ENCODE measurements around the gene SLC25A48.

SLC25A48 gene

DNA sequence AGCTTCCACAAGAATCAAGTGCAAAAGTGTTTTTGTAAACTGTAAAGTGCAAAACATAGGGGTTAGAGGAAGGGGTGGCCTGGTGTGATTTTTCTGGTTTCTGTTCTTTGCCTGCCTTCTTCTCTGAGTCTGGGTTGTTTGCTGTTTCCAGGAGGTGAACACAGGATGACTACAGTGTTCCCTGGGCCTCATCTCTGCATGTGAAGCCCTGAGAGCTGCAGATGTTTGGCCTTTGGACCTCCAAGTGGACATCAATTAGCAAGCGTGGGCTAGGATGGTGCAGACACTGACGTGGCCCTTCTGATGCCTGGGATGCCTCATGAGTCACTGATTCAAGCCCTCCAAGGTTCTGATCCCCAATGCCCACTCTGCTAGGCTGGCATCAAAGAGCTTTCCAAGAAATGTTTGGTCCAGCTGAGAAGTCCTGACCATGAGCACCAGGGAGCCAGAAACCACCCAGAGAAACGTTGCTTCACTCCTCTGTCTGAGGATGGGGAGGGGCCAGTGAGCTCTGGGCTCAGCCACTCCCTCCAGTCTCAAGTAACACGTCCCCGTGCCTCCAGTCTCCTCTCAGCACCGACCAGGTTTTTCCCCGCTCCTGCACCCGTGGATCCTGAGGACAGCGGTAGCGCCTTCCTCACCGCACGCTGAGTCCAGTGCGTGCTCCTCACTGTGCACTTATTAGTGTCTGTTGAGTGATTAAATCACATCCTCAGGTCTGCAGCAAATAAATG lies 53.6 kb downstream of the SLC25A48 start:
- TF ChIP-seq, protein P1, sequence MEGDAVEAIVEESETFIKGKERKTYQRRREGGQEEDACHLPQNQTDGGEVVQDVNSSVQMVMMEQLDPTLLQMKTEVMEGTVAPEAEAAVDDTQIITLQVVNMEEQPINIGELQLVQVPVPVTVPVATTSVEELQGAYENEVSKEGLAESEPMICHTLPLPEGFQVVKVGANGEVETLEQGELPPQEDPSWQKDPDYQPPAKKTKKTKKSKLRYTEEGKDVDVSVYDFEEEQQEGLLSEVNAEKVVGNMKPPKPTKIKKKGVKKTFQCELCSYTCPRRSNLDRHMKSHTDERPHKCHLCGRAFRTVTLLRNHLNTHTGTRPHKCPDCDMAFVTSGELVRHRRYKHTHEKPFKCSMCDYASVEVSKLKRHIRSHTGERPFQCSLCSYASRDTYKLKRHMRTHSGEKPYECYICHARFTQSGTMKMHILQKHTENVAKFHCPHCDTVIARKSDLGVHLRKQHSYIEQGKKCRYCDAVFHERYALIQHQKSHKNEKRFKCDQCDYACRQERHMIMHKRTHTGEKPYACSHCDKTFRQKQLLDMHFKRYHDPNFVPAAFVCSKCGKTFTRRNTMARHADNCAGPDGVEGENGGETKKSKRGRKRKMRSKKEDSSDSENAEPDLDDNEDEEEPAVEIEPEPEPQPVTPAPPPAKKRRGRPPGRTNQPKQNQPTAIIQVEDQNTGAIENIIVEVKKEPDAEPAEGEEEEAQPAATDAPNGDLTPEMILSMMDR (IDR thresholded peaks at IDR 0.05; ENCODE audit: borderline replicate concordance, extremely low read depth, low read length, poor library complexity, severe bottlenecking): no peak
- no peak for TF ChIP-seq EZH2 (IDR thresholded peaks at IDR 0.05; ENCODE audit: borderline replicate concordance, low read depth, low read length, severe bottlenecking)
- no peak for DNase-seq
- no peak for ATAC-seq (ENCODE audit: insufficient read depth, low read depth)
- Histone ChIP-seq H3K4me3 (ENCODE audit: low read depth in 1 of 2, low read length in 2 of 2) (no peak overlapping the region), H3K27me3 (ENCODE audit: insufficient read depth, low read length, poor library complexity) (peaks cover 11% of the 10 kb centered on the region), H3K79me2 (ENCODE audit: insufficient read depth, low read length) (no peaks in the 10 kb centered on the region), H4K20me1 (ENCODE audit: insufficient read depth, low read length) (0 out of 2 replicates have a peak, but pooled peaks cover 2% of the 10 kb centered on the region), H3K27ac (ENCODE audit: low read length) (no peak overlapping the region), H3K36me3 (ENCODE audit: insufficient read depth, low read length) (no peaks in the 10 kb centered on the region), H3K9ac (ENCODE audit: low read depth, low read length) (no peak overlapping the region), H3K9me3 (ENCODE audit: insufficient read depth, low read length, severe bottlenecking) (no peaks in the 10 kb centered on the region), H3K4me1 (ENCODE audit: insufficient read depth, low read length) (peaks cover 9% of the 10 kb centered on the region), H2AFZ (ENCODE audit: low read depth, low read length) (no peak overlapping the region), H3K4me2 (ENCODE audit: insufficient read depth, low read length) (no peak overlapping the region; the same call in 1 of the 2 replicates)

DNA sequence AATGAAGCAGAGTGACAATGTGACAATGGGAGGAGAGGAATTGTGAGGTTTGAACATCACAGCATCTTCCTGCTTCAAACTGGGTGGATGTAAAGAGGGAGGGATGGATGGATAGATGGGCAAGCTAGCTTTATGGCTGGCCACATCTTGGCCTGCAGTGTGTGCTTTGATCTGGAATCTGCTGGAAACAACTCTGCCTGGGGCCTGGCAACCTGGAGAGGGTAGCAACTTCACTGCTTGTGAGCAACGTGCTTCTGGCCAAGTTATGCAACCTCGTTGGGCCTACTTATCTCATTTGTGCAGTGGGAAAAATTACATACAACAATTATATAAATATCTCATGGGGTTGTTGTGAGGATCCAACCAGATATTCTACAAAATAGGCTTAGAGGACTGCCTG lies 55.8 kb downstream of the SLC25A48 start:
- TF ChIP-seq, protein P1 (IDR thresholded peaks at IDR 0.05; ENCODE audit: borderline replicate concordance, extremely low read depth, low read length, poor library complexity, severe bottlenecking): no peak
- no peak for TF ChIP-seq EZH2 (IDR thresholded peaks at IDR 0.05; ENCODE audit: borderline replicate concordance, low read depth, low read length, severe bottlenecking)
- peaks cover 17% of the 10 kb centered on the region for H3K27me3 ChIP-seq (ENCODE audit: insufficient read depth, low read length, poor library complexity)
- no peak overlapping the region for H2AFZ ChIP-seq (ENCODE audit: low read depth, low read length)
- no peak for DNase-seq
- H3K4me2 ChIP-seq (ENCODE audit: insufficient read depth, low read length): no peak overlapping the region
- H3K4me3 ChIP-seq (ENCODE audit: low read depth in 1 of 2, low read length in 2 of 2): no peak overlapping the region
- H3K4me1 ChIP-seq (ENCODE audit: insufficient read depth, low read length): peaks cover 9% of the 10 kb centered on the region
- H3K27ac ChIP-seq (ENCODE audit: low read length): no peak overlapping the region
- H3K79me2 ChIP-seq (ENCODE audit: insufficient read depth, low read length): no peaks in the 10 kb centered on the region
- no peak overlapping the region for H3K9ac ChIP-seq (ENCODE audit: low read depth, low read length)
- ATAC-seq (ENCODE audit: insufficient read depth, low read depth): no peak
- H4K20me1 ChIP-seq (ENCODE audit: insufficient read depth, low read length): no peaks in the 10 kb centered on the region
- no peaks in the 10 kb centered on the region for H3K9me3 ChIP-seq (ENCODE audit: insufficient read depth, low read length, severe bottlenecking)
- H3K36me3 ChIP-seq (ENCODE audit: insufficient read depth, low read length): no peaks in the 10 kb centered on the region

DNA sequence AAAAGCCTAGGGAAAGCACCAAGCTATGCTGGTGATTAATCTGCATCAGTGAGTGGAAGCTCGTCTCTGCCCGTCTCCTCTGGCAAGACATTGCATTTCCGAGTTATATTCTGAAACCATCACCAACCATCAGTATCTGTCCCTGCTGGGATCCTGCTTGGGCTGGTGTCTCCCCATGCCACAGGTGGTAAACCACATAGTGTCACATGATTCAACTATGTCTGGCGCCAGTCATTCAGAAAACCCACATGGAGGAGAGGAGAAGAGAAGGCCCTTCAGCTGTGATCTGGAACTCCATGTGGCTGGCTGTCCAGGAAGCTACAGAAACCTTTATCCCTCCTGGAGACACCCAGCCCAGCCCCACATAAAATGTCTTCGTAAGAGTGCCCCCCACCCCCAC lies 56.4 kb downstream of the SLC25A48 start:
- H2AFZ ChIP-seq (ENCODE audit: low read depth, low read length): no peak overlapping the region
- no peak overlapping the region for H3K4me2 ChIP-seq (ENCODE audit: insufficient read depth, low read length)
- no peaks in the 10 kb centered on the region for H3K79me2 ChIP-seq (ENCODE audit: insufficient read depth, low read length)
- H4K20me1 ChIP-seq (ENCODE audit: insufficient read depth, low read length): no peaks in the 10 kb centered on the region
- H3K4me1 ChIP-seq (ENCODE audit: insufficient read depth, low read length): peaks cover 9% of the 10 kb centered on the region
- no peak overlapping the region for H3K9ac ChIP-seq (ENCODE audit: low read depth, low read length)
- H3K27me3 ChIP-seq (ENCODE audit: insufficient read depth, low read length, poor library complexity): peaks cover 20% of the 10 kb centered on the region
- H3K27ac ChIP-seq (ENCODE audit: low read length): no peak overlapping the region
- DNase-seq: peak; percentile 51
- ATAC-seq (ENCODE audit: insufficient read depth, low read depth): peak; percentile 66
- no peak for TF ChIP-seq EZH2 (IDR thresholded peaks at IDR 0.05; ENCODE audit: borderline replicate concordance, low read depth, low read length, severe bottlenecking)
- TF ChIP-seq, protein P1 (IDR thresholded peaks at IDR 0.05; ENCODE audit: borderline replicate concordance, extremely low read depth, low read length, poor library complexity, severe bottlenecking): no peak
- H3K36me3 ChIP-seq (ENCODE audit: insufficient read depth, low read length): no peaks in the 10 kb centered on the region
- H3K9me3 ChIP-seq (ENCODE audit: insufficient read depth, low read length, severe bottlenecking): no peaks in the 10 kb centered on the region
- no peak overlapping the region for H3K4me3 ChIP-seq (ENCODE audit: low read depth in 1 of 2, low read length in 2 of 2)
